Lower lobe of right lung (tissue), 2 donors: Measurements from ENCODE around the gene TMEM44. TPM values are rescaled to one million over a fixed set of nuclear protein-coding genes. Genes with fewer than 3 reads are reported as not detected.

Experiments used
- ATAC-seq, 2 donors: fragments of 200-7000 bp; cut with Tn5 transposase; one replicate each; pipeline ENCODE4 v1.9.1; 2020 to 2022; ENCODE audit warnings: mild to moderate bottlenecking in 2 of 2, moderate library complexity in 2 of 2
- DNase-seq: peaks from one replicate; pipeline ENCODE4 v3.0.0-alpha.2; 2020
- H3K27ac ChIP-seq: fragments of 200-600 bp; one replicate; pipeline ENCODE4 v1.8.0; 2022
- H3K27me3 ChIP-seq: fragments of 200-600 bp; one replicate; pipeline ENCODE4 v1.8.0; 2022; ENCODE audit warnings: low read depth
- H3K36me3 ChIP-seq: fragments of 200-600 bp; one replicate; pipeline ENCODE4 v1.8.0; 2022; ENCODE audit warnings: mild to moderate bottlenecking
- H3K4me1 ChIP-seq: fragments of 200-600 bp; one replicate; pipeline ENCODE4 v1.8.0; 2022
- H3K4me3 ChIP-seq: fragments of 200-600 bp; one replicate; pipeline ENCODE4 v1.8.0; 2022; ENCODE audit warnings: mild to moderate bottlenecking
- H3K9me3 ChIP-seq: fragments of 200-600 bp; one replicate; pipeline ENCODE4 v1.8.0; 2022
- CTCF ChIP-seq: fragments of 200-600 bp; IDR thresholded peaks from one replicate; pipeline ENCODE4 v1.8.0; 2022; ENCODE audit warnings: antibody characterized with exemption, mild to moderate bottlenecking
- intact Hi-C: fragments of 100-400 bp; cut with DNase I; formaldehyde crosslinking; loops from one replicate; pipeline ENCODE4 v1.11.0; 2022
- total RNA-seq: library from RNA; stranded (reverse); fragmentation: NEBNext Ultra II Directional; extraction: Animal tissue kit (Norgen Biotek cat#: 25700); gene quantifications from one replicate; pipeline ENCODE4 v1.2.1, GENCODE V29; 2021
- donor health status: DM: no; HTN: yes; CAD: no; lungs with severe emphysema.

Gene TMEM44
- total RNA-seq, 1 donor from 2014 or later = 22.7 TPM

GRCh38 chr3:194675680-194676079 is 42.5 kb upstream of the TMEM44 start:
- Histone ChIP-seq H3K36me3 (no peaks in the 10 kb centered on the region), H3K27ac (no peak overlapping the region), H3K9me3 (no peaks in the 10 kb centered on the region), H3K4me3 (no peak overlapping the region), H3K27me3 (no peaks in the 10 kb centered on the region), H3K4me1 (peaks cover 9% of the 10 kb centered on the region)
- TF ChIP-seq CTCF = no peak
- DNase-seq = no peak
- ATAC-seq = no peak
- intact Hi-C loops = loop anchor here (10.0 kb wide), 1 partner anchor 859 kb away; no protein-coding TSS in a partner anchor

GRCh38 chr3:194675081-194675640 is 41.9 kb upstream of the TMEM44 start:
- intact Hi-C loops = loop anchor here (10.0 kb wide), 1 partner anchor 860 kb away; no protein-coding TSS in a partner anchor
- Histone ChIP-seq H3K4me1 (peaks cover 14% of the 10 kb centered on the region), H3K9me3 (no peaks in the 10 kb centered on the region), H3K4me3 (no peak overlapping the region), H3K36me3 (no peaks in the 10 kb centered on the region), H3K27ac (no peak overlapping the region), H3K27me3 (no peaks in the 10 kb centered on the region)
- DNase-seq (no peak), ATAC-seq (no peak)
- TF ChIP-seq CTCF = no peak

- DNase-seq (no peak), ATAC-seq (no peak)
- intact Hi-C loops = loop anchor here (10.0 kb wide), 1 partner anchor 861 kb away; no protein-coding TSS in a partner anchor
- H3K9me3 ChIP-seq = no peaks in the 10 kb centered on the region
- no peak overlapping the region for H3K27ac ChIP-seq
- no peak for TF ChIP-seq CTCF
- no peak overlapping the region for H3K4me3 ChIP-seq
- peaks cover 8% of the 10 kb centered on the region for H3K36me3 ChIP-seq
- no peaks in the 10 kb centered on the region for H3K27me3 ChIP-seq
- H3K4me1 ChIP-seq = peaks cover 15% of the 10 kb centered on the region
Measured at GRCh38 chr3:194673761-194674160, 40.5 kb upstream of the TMEM44 start.

GRCh38 chr3:194672876-194673275 is 39.7 kb upstream of the TMEM44 start:
- DNase-seq (no peak), ATAC-seq (no peak)
- H3K9me3 ChIP-seq = no peaks in the 10 kb centered on the region
- peaks cover 15% of the 10 kb centered on the region for H3K36me3 ChIP-seq
- peak overlapping the region; percentile 65 for H3K4me3 ChIP-seq
- peak overlapping the region; percentile 95 for H3K27ac ChIP-seq
- H3K4me1 ChIP-seq = peaks cover 15% of the 10 kb centered on the region
- H3K27me3 ChIP-seq = no peaks in the 10 kb centered on the region
- intact Hi-C loops = loop anchor here (10.0 kb wide), 1 partner anchor 862 kb away; no protein-coding TSS in a partner anchor
- no peak for TF ChIP-seq CTCF

- H3K4me3 ChIP-seq = peak within 1 kb of the TSS; percentile 65
- no peaks in the 10 kb centered on the region for H3K27me3 ChIP-seq
- intact Hi-C loops = loop anchor here (10.0 kb wide), 1 partner anchor 863 kb away; no protein-coding TSS in a partner anchor
- peak; percentile 94 for DNase-seq
- H3K27ac ChIP-seq = peak within 1 kb of the TSS; percentile 95
- ATAC-seq = peak; percentile 98
- TF ChIP-seq CTCF = no peak
- peaks cover 16% of the 10 kb centered on the region for H3K36me3 ChIP-seq
- no peaks in the 10 kb centered on the region for H3K9me3 ChIP-seq
- peaks cover 15% of the 10 kb centered on the region for H3K4me1 ChIP-seq
Measured at GRCh38 chr3:194671900-194672808, 38.9 kb upstream of the TMEM44 start, which contains the start of gene LSG1. Gene LSG1, minus strand, starts transcription at chr3:194672191. Its CDS starts 29 bp downstream, at chr3:194672162.
